ENCODE data around the gene OVOL1. TPM values are rescaled to one million over a fixed set of nuclear protein-coding genes. Genes with fewer than 3 reads are reported as not detected.
A peak's percentile ranks its signal among the peaks of the same experiment; 100 is the strongest.

The OVOL1 gene
- not detected for total RNA-seq
- polyA plus RNA-seq = not detected
- long read RNA-seq, donor 1 = 0 reads
- long read RNA-seq, donor 2 = 0 reads
- long read RNA-seq, donor 3 = 0 reads

DNA sequence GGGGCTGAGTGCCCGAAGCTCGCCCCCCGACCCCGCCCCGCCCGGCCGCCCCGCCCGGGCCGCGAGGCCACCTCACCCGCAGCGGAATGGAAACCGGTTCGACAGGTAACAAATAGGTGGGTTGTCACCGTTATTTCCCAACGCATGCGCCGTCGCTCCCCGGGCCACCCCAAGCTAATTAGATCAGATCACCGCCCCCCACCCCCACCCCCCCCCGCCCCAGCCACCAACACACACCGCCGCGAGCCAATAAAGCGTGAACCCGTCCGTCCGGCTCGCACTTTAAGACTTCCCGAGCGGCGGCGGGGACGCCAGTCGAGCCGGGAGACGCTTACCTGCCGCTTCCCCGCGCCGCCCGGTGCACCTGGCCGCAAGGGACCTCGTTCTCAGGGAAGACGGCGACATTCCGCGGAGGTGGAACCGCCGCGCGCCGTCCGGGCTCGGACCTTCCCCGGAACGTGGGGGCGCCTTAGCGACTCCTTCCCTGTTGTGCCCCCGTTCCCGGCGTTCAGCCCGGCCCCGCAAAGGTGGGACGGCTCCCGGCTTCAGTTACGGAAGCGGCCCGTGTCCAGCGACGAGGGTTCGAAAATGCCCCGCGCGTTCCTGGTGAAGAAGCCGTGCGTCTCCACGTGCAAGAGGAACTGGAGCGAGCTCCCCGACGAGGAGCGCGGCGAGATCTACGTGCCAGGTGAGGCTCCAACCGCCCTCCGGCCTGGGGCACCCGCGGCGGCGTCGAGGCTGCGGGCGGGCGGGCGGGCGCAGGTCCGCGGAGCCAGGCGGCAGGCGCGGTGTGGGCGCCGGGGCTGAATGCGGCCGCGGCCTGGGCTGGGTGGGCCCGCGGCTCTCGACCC, at the start of gene OVOL1:
OVOL1 (plus strand) TSS at position 278 of the 851 bp plus-strand sequence; CDS start at position 589, 311 bp downstream.
- WGBS, 4 donors = 1 to 2% (median 1%) methylated on average over 42 to 112 of the region's 112 CpGs
- Histone ChIP-seq H3K27me3 (peaks cover 30 to 54% (median 39%) of the 10 kb centered on the region in 9 donors), H3K4me3 (peak within 1 kb of the TSS in 10 of 12 donors; percentile 5 to 44 (median 15))

DNA sequence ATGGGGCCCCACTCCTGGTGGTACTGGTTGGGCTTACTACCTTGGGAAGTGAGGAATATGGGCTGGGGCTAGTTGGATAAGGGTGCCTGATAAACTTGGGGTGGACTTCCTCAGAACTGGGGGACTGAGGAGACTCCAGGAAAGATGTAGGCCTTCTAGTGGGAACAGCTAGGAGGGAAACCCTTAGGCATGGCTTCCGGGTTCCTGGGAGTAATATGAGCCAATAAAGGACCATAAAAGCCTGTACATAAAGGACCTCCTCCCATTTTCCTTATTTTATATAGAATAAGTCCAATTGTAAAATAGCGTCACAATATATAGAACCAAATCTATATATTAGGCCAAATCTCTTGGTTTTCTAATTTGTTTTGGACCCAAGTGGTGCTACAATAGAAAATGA, 47.8 kb upstream of the OVOL1 start:
- intact Hi-C loops (cut with DNase I) = no loop called here
- no peak for DNase-seq
- 76 to 89% (median 84%) methylated on average over 2 of the region's 2 CpGs for WGBS, 4 donors
- no peak for ATAC-seq
- Histone ChIP-seq H3K9me3 (no peaks in the 10 kb centered on the region), H3K36me3 (no peaks in the 10 kb centered on the region), H3K27ac (no peak overlapping the region), H3K4me3 (no peak overlapping the region), H3K27me3 (no peaks in the 10 kb centered on the region), H3K4me1 (no peaks in the 10 kb centered on the region)
- TF ChIP-seq, protein P1, sequence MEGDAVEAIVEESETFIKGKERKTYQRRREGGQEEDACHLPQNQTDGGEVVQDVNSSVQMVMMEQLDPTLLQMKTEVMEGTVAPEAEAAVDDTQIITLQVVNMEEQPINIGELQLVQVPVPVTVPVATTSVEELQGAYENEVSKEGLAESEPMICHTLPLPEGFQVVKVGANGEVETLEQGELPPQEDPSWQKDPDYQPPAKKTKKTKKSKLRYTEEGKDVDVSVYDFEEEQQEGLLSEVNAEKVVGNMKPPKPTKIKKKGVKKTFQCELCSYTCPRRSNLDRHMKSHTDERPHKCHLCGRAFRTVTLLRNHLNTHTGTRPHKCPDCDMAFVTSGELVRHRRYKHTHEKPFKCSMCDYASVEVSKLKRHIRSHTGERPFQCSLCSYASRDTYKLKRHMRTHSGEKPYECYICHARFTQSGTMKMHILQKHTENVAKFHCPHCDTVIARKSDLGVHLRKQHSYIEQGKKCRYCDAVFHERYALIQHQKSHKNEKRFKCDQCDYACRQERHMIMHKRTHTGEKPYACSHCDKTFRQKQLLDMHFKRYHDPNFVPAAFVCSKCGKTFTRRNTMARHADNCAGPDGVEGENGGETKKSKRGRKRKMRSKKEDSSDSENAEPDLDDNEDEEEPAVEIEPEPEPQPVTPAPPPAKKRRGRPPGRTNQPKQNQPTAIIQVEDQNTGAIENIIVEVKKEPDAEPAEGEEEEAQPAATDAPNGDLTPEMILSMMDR (IDR thresholded peaks at IDR 0.05) = no peak
- TF ChIP-seq POLR2A (IDR thresholded peaks at IDR 0.05) = no peak

More for the DNA sequence above, at the start of gene OVOL1:
- TF ChIP-seq POLR2A (IDR thresholded peaks at IDR 0.05) = no peak
- TF ChIP-seq, protein P1 (IDR thresholded peaks at IDR 0.05) = no peak
- intact Hi-C loops (cut with DNase I) = no loop called here
- peaks cover 0 to 32% (median 14%) of the 10 kb centered on the region in 12 donors for H3K4me1 ChIP-seq
- no peak within 1 kb of the TSS for H3K27ac ChIP-seq
- no peaks in the 10 kb centered on the region for H3K9me3 ChIP-seq
- H3K36me3 ChIP-seq = no peaks in the 10 kb centered on the region
- ATAC-seq (no peak), DNase-seq (peak in 1 of 5 donors; percentile 58)

DNA sequence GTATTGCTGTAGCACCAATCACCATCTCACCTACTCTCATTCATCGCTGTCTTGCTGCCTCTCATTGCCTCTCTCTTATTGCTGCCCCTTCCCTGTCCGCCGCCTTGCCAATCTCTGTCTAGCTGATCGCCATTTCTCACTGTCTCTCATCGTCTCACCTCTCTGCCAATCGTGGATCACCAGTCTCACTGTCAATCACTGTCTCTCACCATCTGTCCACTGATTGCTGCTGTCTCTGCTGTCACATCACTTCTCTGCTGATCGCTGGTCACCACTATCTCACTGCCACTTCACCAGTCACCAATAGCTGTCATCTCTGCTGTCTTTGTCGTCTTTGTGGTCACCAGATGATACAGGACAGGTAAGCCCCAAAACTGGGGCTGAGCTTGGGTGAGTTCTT, 45.7 kb upstream of the OVOL1 start:
- Histone ChIP-seq H3K9me3 (no peaks in the 10 kb centered on the region), H3K27me3 (no peaks in the 10 kb centered on the region), H3K36me3 (no peaks in the 10 kb centered on the region), H3K4me3 (no peak overlapping the region), H3K27ac (no peak overlapping the region), H3K4me1 (no peaks in the 10 kb centered on the region)
- DNase-seq (no peak), ATAC-seq (no peak)
- intact Hi-C loops (cut with DNase I) = no loop called here
- WGBS, 4 donors = 72 to 77% (median 75%) methylated on average over 8 of the region's 8 CpGs
- TF ChIP-seq, protein P1 (IDR thresholded peaks at IDR 0.05) = no peak
- no peak for TF ChIP-seq POLR2A (IDR thresholded peaks at IDR 0.05)

DNA sequence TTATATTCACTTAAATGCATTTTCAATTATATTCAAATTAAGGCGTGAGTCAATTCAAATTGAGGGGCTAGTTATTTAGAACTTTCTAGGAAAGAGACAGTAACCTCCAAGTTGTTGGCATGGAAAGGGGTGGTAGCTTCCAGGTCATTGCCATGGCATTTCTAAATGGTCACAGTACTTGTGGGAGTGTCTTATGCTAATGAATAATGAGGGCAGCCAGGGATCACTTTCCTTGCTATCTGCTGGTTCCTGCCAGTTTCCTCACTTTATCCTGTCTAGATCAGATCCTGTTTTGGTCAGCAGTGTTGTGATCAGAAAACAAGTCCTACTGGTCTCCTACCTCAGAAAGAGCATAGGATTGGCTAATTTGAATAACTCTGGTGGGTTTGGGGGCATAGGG, 44.5 kb upstream of the OVOL1 start:
- H3K27ac ChIP-seq = no peak overlapping the region

More for the DNA sequence above, 44.5 kb upstream of the OVOL1 start:
- Histone ChIP-seq H3K4me1 (no peaks in the 10 kb centered on the region), H3K27me3 (no peaks in the 10 kb centered on the region), H3K4me3 (no peak overlapping the region), H3K9me3 (no peaks in the 10 kb centered on the region), H3K36me3 (no peaks in the 10 kb centered on the region)
- TF ChIP-seq, protein P1 (IDR thresholded peaks at IDR 0.05) = no peak
- no peak for TF ChIP-seq POLR2A (IDR thresholded peaks at IDR 0.05)
- WGBS, 4 donors = 75 to 90% (median 84%) methylated on average over 1 of the region's 1 CpG
- DNase-seq (no peak), ATAC-seq (no peak)
- intact Hi-C loops (cut with DNase I) = no loop called here

All from heart left ventricle (tissue), 16 donors.